ENCODE data around the gene SUPT3H.

- TF ChIP-seq YY1 (IDR thresholded peaks at IDR 0.05; ENCODE audit: insufficient read depth, insufficient read length) = no peak
- TF ChIP-seq ZNF274 (IDR thresholded peaks at IDR 0.05; ENCODE audit: low read depth, low read length) = no peak
- TF ChIP-seq SUZ12 (IDR thresholded peaks at IDR 0.05; ENCODE audit: extremely low read depth, insufficient read depth, insufficient read length) = no peak
Observed at GRCh38 chr6:45126033-45126432, 251.7 kb downstream of the SUPT3H start.
